Cerebellar nuclear complex (tissue), 1 donor: ENCODE measurements around the gene ABTB2.

Source experiments
- DNase-seq, 2 experiments: peaks; one replicate each; lab custom pipeline; 2025; lab: John Stamatoyannopoulos, UW

ABTB2 gene

GRCh38 chr11:34148504-34149165 lies 209.2 kb downstream of the ABTB2 start:
- no peak for DNase-seq

- DNase-seq: no peak
Measured at GRCh38 chr11:34147581-34147980, 210.2 kb downstream of the ABTB2 start.

GRCh38 chr11:34146866-34147265 lies 210.9 kb downstream of the ABTB2 start:
- no peak for DNase-seq

- no peak for DNase-seq
Measured at GRCh38 chr11:34146411-34146810, 211.4 kb downstream of the ABTB2 start.

- DNase-seq: no peak
Measured at GRCh38 chr11:34145847-34146381, 211.9 kb downstream of the ABTB2 start.

- no peak for DNase-seq
Measured at GRCh38 chr11:34145073-34145472, 212.7 kb downstream of the ABTB2 start.

- no peak for DNase-seq
Measured at GRCh38 chr11:34143048-34143447, 214.8 kb downstream of the ABTB2 start.

- no peak for DNase-seq
Measured at GRCh38 chr11:34140149-34140548, 217.7 kb downstream of the ABTB2 start.

DNA sequence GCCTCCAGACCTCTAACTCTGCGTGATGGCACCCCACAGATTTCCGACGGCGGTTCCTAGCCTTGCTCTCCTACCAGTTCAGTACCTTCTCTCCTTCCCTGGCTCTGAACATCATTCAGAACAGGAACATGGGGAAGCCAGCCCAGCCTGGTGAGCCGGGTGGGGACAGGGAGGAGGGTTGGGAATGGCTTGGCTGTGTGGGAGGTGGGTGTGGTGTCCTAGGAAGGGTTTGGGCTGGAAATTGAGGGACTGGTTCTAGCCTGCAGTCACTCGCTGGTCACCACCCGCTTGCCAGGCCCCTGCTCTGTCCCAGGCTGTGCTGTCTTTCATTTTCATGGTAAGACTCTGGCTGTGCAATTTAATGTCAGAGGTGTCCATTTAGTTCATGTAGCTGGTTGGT lies 218.5 kb downstream of the ABTB2 start:
- no peak for DNase-seq

- no peak for DNase-seq
Measured at GRCh38 chr11:34136420-34136819, 221.4 kb downstream of the ABTB2 start.

DNA sequence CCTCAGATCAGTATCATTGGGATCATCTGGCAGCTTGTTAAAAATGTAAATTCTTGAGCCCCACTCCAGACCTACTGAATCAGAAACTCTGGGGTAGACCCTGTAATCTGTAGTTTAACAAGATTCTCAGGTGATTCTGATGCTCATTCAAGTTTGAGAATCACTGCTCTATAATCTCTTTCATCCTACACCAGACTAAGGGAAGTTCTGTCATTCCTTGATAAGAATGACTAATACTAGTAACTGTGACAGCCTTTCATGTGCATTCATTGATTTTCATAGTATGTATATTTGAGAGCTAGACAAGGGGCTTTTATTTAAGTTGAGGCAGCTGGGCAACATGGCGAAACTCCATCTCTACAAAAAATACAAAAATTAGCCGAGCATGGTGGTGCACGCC lies 222.4 kb downstream of the ABTB2 start:
- DNase-seq: no peak

DNA sequence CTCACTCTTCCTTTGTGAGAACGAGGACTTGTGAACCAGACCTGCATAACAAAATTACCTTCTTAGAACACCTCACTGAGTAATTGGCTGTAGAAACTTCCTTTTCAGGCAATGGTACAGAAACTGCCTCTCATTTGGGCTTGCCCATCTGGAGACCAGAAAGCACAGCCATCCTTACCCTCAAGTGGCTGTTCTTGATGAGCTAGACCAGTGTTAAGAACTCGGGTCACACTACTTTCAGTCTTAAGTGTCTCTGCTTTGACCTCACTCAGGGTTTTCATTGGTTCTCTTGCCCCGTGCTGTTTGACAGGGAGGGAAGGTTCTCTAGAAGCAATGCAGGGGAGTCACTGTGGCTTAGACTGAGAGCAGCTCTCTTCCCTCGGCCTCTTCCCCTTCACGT lies 223.0 kb downstream of the ABTB2 start:
- no peak for DNase-seq

DNA sequence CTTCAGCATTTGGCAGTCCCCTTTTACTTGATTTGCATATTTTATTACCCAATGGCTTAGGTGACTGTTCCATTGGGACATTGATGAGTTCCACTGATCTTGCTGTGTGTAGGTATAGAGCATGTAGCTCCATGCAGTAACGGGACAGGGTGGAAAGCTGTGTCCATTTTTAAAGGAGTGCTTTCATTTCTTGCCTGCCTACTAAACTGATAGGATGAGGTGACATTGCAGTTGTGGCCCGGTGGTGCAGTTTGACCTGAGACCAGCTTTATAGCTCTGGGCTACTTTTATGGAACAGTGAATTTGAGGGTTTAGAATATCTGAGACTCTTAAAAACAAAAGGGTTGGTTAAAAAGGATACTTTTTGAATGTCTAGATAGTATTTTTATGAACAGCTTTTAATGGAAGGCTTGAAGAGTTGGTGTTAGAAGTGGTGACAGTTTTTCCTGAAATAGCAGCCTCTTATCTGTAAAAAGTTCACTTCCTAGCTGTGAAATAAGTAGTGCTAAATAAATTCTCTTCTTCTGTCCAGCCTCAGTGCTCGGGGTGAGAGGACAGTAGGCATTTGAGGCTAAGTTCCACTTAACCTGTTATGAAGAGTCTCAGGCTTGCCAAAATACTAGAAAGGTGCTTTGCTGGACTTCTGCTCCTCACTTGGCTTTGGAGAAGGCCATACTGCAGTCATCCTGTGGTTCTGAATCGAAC lies 225.4 kb downstream of the ABTB2 start:
- DNase-seq: no peak

- no peak for DNase-seq
Measured at GRCh38 chr11:34128824-34129223, 229.0 kb downstream of the ABTB2 start.

GRCh38 chr11:34126959-34127848 lies 230.6 kb downstream of the ABTB2 start:
- no peak for DNase-seq

DNA sequence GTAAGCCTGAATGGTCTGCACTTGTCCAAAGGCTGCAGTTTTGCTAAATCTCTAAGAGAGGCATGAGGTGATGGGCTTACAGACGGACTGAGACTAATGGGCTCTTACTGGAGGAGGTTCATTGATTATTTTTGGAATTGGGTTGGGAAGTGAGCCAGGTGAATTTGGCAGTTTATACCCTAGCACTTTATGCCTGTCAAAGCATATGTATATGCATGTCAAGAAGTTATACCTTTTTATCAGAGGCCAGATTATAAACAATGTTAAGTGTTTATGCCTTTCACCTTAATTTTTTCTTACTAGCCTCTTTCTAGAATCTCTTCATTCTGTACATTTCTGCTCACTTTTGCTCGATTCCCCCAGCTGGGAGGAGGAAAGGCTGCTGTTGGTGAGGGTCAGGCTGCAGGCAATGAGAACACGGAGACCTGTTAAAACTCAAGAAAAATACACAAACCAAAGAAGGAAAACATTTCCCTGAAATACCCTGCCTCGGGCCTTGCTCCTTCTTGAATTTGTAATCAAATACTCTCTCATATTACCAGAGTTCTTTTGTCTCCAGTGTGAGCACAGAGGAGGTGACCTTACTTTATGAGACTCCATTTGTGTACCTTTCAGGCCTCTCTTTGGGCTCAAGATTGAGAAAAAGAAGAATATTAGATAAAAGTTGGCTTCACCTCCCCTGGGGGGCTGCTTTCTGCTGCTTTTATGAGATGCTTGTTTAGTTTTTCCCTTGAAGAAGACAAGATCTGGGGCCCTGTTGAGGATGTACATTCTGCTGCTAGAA lies 232.7 kb downstream of the ABTB2 start:
- no peak for DNase-seq

- no peak for DNase-seq
Measured at GRCh38 chr11:34120651-34121050, 237.2 kb downstream of the ABTB2 start.

- no peak for DNase-seq
Measured at GRCh38 chr11:34114471-34114870, 243.3 kb downstream of the ABTB2 start.

DNA sequence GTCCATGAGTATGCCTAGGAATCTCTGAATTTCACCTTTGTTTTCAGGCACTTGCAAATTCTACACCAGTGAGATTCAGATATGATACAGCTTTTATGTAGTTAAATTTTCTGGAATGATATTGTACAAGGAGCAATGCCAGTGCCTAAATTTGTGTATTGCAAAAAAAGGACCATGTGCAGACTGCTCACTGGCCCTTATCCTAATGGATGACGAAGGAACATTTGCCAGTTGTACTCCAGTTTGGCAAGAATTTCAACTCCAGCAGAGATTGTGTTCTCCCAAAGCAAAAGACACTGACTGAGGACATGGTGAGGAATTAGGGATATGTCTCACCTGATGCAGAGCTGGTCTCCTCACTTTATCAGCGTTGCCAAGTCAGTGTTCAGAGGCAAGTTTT lies 243.8 kb downstream of the ABTB2 start:
- no peak for DNase-seq

DNA sequence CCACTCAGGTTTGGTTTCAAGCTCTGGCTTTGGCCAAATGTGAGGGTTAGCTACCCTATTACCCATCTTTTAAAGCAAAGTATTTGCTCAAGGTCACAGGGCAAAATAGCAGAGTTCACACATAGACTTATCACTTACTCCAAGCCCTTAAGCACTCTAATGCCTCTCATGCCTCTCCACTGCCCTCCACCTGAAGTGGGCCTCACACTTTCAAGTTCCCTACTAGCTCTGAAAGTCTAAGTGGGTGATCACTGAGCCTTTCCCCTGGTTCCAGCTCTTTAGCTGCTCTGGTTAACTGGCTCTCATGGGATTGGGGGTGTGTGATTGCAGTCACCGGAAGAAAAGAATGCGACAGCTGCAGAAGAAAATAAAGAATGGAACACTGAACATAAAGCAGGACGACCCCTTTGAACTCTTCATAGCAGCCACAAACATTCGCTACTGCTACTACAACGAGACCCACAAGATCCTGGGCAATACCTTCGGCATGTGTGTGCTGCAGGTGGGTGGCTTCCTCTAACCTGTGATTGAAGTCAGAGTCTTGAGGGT lies 246.0 kb downstream of the ABTB2 start:
- no peak for DNase-seq

DNA sequence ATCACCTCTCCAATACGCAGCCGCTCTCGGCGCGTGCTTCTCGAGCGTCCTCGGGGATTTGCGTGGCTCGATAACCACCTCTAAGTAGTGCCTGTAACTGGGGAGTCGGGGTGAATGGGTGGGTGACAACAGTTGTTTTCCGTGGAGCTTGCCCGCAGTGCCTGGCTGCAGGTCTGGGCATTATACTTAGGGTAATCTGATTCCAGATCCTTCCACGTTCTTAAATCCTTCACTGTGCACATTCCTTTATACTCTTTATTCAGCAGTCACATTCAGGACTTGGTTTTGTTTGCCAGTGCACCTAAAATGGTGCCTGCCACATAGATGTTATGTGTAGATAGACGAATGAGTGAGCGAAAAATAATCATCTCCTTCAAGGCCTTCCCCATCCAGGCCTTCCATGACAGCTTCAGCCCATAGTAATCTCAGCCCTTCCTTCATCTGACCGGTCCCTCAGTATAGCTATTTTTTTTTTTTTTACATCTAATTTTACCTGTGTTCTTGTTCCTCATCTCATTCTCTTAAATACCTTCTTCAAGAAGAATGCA lies 251.8 kb downstream of the ABTB2 start:
- DNase-seq: no peak
